Fibroblast of skin of right quadriceps (primary cell): ENCODE results near the gene DLX1.
A peak's percentile ranks its signal among the peaks of the same experiment; 100 is the strongest.
"Not testable (repeated sequence)": the region's sequence is repeated elsewhere in the genome, so short reads cannot be mapped to it uniquely, and the experiment has no call there.

Experiments used
- DNase-seq: peaks from one replicate; pipeline ENCODE4 v3.0.0-alpha.2; 2013

DLX1 gene

DNA sequence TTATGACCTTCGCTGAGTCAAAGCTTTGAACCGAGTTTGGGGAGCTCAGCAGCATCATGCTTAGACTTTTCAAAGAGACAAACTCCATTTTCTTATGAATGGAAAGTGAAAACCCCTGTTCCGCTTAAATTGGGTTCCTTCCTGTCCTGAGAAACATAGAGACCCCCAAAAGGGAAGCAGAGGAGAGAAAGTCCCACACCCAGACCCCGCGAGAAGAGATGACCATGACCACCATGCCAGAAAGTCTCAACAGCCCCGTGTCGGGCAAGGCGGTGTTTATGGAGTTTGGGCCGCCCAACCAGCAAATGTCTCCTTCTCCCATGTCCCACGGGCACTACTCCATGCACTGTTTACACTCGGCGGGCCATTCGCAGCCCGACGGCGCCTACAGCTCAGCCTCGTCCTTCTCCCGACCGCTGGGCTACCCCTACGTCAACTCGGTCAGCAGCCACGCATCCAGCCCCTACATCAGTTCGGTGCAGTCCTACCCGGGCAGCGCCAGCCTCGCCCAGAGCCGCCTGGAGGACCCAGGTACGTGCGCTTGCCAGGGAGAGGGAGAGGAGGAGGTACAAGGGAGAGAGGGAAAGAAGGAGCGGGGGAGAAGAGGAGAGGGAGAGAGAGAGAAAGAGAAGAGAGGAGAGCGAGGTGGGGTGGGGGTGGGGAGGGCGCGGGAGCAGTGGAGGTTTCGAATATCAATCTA lies at the start of gene DLX1:
Gene DLX1 (plus strand): TSS at position 48 of the 700 bp plus-strand sequence. CDS start 171 bp downstream, at position 219.
- DNase-seq, result no peak

DNA sequence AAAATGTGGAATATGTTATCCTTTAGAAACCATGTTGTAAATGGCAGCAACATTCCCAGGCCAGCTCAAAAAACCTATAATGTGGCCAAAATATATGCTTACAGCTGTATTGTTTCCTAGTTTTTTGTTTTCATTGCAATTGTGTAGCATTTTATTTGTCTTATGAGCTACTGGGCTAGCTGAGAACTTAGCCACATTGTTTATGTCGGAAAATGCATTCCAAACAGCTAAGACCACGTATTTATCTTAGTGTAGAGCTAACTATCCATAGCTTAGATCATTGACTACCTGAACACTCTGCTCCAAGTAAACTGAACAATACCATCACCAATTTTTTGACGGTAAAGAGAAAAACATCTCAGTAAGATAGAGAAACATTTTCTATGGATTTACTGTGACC lies 47.2 kb upstream of the DLX1 start:
- DNase-seq, result no peak

DNA sequence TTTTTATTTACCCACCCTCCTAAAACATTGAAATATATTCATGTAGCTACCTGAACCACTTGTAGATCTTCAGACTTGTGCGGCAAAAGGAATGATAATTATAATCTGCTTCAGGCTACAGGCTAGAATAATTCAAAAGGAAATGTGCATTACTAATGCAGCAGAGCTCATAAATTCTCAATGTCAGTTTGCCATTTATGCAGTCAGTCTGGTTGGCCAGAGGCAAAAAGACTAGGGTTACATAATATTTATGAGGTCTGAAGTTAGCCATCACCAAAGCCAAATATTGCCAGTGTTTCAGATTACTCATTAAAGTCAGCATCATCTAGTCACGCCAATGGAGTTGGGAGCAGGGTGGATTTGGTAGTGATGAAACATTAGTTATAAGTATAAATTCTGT lies 46.7 kb upstream of the DLX1 start:
- DNase-seq, result peak; percentile 77

- no peak for DNase-seq
Measured at GRCh38 chr2:172039011-172039704, 46.1 kb upstream of the DLX1 start.

- DNase-seq, result no peak
Measured at GRCh38 chr2:172040311-172040710, 45.0 kb upstream of the DLX1 start.

GRCh38 chr2:172046080-172046678 lies 39.1 kb upstream of the DLX1 start:
- DNase-seq, result peak; percentile 56

GRCh38 chr2:172046866-172047565 lies 38.3 kb upstream of the DLX1 start:
- no peak for DNase-seq

GRCh38 chr2:172047566-172048507 lies 37.5 kb upstream of the DLX1 start:
- no peak for DNase-seq

DNA sequence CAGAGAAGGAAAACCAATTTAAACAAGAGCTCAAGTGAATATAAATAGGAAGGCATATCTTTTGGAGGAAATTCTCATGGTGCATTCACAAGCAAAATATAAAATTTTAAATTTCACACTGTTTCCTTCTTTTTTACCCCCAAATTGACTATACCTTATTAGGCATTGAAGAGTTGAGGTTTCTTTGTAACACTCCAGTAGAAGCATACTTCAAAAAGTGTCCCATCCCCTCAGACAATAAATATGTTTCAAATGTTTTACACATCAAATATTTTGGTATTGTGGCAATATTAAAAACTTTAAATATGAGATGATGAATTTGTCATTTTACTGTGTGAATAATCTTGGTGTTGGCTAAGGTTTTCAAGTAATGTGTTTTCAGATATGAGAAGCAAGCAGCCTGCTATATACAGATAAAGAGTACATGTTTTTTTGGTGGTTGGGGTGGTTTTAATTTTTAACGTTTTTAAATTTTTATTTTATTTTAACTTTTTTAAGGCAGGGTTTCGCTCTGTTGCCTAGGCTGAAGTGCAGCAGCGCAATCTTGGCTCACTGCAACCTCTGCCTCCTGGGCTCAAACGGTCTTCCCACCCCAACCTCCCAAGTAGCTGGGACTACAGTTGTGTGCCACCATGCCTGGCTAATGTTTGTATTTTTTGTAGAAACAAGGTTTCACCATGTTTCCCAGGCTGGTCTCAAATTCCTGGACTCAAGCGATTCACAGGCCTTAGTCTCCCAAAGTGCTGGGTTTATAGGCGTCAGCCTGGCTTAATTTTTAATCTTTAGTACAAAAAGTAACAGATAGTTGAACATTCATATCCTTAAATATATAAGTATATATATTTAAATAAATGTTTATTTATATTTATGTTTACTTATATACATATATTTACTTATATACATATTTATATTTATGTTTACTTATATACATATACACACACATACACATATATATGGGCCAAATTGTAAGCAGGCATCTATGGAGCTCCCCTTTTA lies 36.5 kb upstream of the DLX1 start:
- no peak for DNase-seq

DNA sequence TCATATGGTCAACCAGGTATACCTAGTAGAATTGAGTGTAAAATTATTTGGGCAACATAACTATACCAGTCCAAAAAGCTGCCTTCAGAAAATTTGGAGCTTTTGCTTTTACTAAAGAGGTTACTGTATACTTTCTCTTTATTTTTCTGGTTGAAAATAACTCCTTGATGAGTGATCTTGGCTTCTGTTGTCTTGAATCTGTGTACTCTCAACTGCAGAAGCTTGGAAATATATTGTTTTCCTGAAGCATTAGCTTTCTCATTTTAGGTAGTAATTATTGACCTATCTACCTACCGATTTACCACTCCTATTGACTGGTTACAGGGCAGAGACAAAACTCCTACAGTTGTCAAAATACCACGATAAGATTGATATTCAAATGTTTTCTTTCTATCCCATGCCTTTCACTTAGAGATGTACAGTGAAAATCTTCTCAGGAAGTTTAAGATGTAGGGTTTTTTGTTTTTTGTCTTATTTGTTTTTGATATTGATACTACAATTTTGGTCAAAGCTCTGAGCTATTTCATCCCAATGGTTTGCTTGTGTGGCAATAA lies 35.7 kb upstream of the DLX1 start:
- DNase-seq, result no peak

DNA sequence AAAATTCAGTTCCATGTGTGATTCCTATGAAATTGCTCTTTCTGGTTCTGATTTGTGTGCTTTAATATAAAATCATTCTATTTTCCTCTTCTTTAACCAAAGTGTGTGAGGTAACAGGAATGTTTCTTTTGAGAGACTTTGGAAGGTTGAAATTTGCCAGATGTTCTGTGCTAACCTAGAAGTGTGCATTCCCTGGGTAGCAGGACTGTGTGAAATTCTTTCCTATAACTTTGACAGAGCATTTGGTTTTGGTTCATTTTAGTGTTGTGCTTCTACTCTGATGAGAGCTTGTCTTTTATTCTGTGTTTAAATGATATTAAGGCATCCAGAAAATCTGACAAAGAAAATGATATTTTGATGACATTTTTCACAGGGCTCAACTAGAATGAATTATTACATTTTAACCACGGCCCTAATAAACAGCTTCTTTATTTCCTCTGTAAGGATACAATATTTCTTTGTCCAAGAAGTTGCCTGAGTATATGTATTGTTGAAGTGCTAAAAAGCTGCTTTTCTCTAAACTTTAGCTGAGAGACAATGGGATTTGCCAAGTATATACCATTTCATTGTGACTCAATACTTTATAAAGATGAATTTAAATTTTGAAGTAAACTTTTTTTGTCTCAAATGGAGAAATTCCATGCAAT lies 34.7 kb upstream of the DLX1 start:
- DNase-seq, result no peak

- DNase-seq, result peak; percentile 3
Measured at GRCh38 chr2:172052000-172052983, 33.0 kb upstream of the DLX1 start.

GRCh38 chr2:172053486-172053885 lies 31.8 kb upstream of the DLX1 start:
- no peak for DNase-seq

- DNase-seq, result no peak
Measured at GRCh38 chr2:172056293-172056692, 29.0 kb upstream of the DLX1 start.

DNA sequence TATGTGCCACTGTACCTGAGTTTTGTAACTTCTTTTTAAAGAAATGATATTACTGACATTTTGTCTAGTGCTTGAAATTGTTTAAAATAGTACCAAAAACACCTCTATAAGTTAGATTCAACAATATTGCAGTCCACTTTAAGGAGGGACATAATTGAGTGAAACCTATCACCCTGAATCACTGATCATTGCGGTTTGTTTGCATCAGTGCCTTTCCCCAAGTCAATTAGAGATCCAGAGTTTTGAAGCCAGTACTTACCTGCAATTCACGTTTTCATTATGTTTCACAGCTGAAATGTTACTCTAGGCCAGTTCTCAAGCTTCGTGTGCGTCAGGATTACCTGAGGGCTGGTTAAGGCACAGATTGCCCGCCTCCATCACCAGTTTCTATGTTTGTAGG lies 26.6 kb upstream of the DLX1 start:
- no peak for DNase-seq

DNA sequence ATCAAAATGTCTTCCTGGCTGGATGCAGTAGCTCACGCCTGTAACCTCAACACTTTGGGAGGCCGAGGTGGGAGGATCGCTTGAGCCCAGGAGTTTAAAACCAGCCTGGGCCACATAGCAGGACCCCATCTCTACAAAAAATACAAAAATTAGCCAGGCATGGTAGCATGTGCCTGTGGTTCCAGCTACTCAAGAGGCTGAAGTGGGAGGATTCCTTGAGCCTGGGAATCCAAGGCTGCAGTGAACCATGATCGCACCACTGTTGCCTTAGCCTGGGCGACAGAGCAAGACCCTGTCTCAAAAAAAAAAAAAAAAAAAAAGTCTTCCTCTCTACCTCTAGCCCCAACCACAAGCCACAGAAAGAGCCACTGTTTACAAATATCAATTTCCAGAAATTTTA lies 25.2 kb upstream of the DLX1 start:
- not testable (repeated sequence) for DNase-seq

- DNase-seq, result no peak
Measured at GRCh38 chr2:172062402-172063004, 22.8 kb upstream of the DLX1 start.

DNA sequence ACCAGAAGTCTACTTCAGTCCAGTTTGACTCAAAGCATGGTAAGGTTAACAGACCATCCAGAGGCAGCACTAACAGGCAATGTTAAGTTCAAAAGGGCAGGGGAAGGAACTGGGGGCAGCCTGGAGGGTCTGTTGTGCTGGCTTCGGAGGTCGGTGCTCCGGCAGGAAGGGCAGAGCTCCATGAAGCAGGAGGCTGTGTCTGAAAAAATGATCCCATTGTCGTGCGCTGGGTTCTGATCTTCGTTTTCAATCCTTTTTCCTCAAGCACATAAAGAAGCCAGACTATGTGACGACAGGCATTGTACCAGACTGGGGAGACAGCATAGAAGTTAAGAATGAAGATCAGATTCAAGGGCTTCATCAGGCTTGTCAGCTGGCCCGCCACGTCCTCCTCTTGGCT lies 21.9 kb upstream of the DLX1 start:
- no peak for DNase-seq

- DNase-seq, result no peak
Measured at GRCh38 chr2:172065111-172065510, 20.2 kb upstream of the DLX1 start.
